GM19099 (cell line): ENCODE data around the gene SLC8A3.

Experiments
- POLR2A ChIP-seq: IDR thresholded peaks from 3 replicates; pipeline ENCODE4 v1.6.1; 2011; ENCODE audit warnings: low read depth; ENCODE audit not compliant: insufficient read length; ENCODE audit errors: extremely low read depth

The SLC8A3 gene

DNA sequence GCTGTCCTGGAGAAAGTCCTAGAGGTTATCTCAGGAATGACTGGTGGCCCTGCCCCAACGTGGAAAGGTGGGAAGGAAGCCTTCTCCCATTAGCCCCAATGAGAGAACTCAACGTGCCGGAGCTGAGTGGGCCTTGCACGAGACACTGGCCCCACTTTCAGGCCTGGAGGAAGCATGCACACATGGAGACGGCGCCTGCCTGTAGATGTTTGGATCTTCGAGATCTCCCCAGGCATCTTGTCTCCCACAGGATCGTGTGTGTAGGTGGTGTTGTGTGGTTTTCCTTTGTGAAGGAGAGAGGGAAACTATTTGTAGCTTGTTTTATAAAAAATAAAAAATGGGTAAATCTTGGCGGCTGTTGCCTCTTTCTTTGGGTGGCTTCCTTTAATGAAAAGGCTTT is 156.7 kb downstream of the SLC8A3 start:
- TF ChIP-seq POLR2A = no peak

DNA sequence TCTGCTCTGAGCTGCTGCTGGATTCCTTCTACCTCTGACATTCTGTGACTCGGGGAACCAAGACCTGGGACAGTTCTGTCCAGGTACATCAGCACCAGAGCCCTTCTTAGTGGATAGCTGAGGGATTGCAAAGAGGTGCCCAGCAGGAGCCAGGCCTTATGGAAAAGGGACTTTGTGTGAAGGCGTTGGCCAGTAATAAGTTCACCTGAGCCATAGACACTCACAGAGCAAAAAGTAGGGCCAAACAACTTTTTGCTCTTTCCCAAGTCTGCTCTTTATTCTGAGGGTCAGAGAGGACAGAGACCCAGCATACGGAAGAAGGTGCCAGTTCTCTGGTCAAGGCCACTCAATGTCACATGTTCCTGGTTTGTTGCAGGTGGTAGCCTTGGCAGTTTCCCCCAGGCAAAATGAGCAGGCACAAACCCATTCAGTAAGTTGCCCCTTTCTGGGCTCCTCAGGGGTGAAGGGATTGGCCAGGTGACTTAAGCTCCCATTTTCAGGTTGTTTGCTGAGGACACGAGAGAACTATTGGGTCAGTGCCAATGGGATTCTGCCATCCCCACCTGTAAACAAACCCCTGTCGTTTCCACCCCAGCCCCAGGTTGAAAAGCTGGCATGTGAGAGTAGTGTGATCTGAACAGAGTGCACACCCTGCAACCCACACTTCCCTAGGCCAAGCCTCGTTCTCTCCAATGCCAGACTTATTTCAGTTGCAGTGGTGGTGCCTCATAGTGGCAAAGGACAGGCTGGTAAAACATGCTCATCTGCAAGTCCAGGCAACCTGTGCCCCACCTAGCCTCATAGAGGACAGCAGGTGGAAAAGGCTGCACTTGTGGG is 159.2 kb downstream of the SLC8A3 start:
- no peak for TF ChIP-seq POLR2A

DNA sequence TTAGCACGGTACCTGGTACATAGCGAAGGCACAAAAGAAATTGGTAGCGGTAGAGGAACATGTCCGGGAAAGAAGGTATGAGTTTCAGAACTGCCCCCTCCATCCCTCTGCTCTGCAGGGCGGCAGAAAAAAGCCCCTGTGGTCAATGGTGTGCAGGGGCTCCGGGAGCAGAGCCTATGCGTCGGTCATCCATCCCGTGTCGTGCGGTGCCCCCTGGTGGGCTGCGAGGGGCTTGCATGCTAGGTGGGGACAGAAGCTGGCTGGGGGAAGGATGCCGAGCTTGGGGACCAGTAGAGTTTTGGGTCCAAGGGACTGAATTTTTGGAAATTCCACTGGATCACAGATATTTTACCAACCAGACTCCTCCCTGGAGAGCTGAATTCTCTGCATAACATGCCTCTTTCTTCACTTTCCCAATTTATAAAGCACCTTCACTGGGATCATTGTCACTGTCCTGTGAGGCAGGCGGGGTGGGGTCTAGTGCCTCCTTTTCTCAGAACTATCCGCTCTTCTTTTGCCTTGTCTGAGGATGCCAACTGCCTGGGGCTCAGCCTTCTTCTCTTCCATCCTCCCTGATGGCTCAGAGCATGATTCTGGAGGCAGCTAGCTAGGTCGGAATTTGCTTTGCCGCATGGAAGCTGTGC is 160.8 kb downstream of the SLC8A3 start:
- no peak for TF ChIP-seq POLR2A

DNA sequence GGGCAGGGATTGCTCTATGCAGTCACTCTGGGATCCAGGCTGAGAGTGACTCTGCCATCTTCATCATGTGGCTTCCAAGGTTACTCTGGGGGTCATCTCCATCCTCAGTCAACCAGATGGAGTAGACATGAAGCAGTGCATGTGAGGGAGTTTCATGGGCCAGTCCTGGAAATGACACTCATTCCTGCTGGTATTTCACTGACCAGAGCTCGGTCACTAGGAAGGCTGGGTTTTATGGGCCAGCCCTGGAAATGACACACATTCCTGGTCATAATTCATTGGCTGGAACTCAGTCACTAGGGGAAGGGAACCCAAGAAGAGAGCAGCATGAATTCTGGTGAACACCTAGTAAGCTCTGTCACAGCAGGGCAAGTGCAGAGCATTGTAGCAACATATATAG is 164.9 kb downstream of the SLC8A3 start:
- no peak for TF ChIP-seq POLR2A

DNA sequence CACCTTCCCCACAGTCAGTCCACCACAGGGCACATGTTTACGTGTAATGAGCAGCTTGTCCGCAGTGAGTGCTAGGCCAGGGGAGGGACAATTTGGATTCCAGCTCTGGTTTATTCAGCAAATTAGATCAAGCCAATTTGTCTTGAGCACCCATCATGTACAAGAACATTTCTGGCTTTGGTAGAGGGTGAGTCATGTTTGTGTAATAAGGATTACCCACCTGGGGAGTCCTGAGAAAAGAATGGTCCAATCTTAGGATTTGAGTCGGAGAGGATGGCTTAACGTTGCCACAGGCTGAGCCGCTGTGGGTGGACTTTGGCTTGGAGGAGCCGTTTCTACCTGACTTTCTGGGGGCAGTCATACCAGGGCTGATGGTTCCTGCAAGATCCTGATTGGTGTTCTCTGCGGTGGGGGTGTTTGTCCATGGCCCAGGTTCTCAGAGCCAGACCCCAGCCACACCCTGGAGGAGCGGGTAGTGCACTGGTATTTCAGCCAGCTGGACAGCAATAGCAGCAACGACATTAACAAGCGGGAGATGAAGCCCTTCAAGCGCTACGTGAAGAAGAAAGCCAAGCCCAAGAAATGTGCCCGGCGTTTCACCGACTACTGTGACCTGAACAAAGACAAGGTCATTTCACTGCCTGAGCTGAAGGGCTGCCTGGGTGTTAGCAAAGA is 165.8 kb downstream of the SLC8A3 start:
- TF ChIP-seq POLR2A = no peak

DNA sequence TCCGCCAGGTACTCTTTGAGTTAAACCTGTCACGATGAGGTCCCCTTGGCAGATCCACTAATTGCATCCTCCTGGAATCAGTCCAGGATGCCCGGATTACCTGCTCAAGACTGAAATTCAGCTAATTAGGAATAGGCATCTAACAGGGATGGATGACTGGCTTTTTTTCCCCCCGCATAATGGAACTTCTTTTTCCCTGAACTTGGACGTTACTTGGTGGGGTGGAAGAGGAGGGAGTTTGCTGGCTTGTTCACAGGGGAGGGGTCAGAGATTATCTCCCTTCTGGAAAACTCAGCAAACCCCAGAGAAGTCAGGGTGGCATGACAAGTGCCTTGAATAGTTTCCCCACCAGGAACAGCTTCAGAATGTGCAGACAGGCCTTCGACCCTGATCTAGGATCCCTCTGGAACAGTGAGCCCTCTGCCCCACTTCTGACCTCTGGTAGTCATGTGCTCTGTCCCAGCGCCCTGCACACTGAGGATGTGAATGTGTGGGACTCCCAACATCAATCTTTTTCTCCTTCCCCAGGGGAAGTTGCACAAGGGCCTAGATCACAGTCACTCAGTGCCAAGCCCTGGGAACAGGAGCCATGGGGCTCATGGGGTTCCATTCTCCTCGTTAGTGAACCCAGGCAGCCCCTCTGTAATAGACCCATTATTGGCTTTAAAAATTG is 167.1 kb downstream of the SLC8A3 start:
- TF ChIP-seq POLR2A = no peak

DNA sequence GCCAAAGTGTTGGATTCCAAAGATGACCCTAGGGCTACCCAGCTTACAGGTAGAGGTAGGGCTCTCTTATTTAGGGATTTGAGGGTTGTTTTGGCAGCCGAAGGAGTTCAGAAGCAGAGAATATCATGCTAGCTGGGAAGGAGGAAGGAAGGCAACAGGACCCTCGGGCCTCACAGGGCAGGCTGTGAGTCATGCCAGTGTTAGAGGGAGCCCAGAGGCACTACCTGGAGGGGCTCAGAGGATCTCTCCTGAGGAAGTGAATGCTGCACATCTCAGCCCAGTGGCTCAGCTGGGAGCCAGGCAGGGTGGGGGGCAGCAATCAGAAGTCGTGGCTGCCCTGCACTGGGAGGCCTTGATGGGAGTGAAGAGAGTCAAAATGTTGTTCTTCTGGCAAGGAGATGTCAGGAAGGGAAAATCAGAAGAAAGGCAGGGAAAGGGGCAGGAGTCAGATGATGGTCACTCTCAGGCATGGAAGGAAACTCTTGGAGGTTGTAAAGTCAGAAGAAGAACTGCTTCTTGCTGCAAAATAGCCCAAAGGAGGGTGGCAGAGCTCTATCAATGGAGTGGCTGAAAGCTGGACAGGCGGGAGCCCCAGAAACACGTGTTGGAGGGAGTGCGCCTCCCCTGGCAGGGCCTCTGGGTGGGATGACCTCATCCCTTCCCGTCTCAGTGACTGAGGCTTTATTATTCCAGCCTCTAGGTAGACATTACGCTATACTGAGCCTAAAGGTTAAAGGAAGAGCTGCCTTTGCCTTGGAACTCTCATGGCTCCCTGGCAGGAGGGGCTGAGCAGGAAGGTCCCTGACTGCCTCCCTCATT is 168.2 kb downstream of the SLC8A3 start:
- TF ChIP-seq POLR2A = no peak

DNA sequence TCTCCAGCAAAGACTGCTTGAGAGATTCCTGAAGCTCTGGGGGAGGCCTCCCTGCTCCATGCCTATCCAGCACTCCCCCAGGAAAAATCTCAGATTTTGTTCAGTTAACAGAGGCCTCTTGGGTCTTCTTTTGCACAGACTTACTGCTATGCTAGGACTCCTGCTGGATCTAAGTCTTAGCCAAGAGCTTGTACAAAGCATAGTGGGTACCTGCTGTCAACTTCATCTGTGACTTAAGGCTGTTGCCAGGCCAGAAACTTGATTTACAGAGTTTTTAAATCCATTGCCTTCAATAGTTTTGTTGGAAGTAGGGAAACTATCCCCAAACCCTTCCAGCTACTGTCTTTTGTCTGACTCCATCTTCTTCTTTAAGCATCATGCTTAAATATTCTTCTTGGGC is 169.1 kb downstream of the SLC8A3 start:
- TF ChIP-seq POLR2A = no peak

DNA sequence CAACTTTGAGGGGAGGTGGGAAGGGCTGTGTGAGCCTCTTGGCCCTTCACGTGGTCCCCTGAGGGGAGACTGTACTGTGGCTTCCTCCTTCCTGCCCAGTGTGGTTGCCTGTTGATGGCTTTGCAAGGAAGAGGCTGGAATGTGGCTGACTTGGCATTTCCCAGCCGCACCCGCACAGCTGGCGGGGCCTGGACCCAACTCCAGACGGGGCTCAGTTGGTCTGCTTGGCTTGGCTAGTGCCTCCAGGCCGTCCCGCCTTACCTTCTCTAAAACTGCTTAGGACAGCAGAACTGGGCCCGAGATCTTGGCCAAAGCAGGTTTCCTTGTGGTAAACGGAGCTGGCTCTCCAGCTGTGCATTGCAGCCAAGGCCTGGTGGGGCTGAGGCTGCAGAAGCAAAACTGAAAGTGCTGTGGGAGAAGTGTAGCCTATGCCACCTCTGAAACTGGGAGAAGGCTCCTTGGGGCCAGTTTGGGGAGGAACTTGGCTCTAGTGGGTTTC is 170.0 kb downstream of the SLC8A3 start:
- no peak for TF ChIP-seq POLR2A

DNA sequence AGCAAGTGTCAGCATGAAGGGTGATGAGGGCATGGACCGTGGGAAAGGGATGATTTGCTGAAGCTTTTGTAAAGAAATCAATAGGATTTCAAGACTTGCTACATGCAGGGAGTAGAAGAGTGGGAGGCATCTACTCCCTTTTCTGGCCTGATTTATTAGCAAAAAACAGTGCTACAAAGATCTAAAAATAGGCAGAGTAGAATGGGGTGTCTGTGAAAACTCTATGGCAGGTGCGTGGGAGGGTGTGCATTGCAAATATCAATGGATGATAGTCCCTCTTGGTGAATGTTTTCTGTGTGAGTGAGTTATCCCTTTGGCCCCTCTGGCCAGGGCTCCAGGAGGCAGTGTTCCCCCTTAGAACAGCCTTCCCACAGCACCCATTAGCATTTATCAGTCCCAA is 170.5 kb downstream of the SLC8A3 start:
- TF ChIP-seq POLR2A = no peak

DNA sequence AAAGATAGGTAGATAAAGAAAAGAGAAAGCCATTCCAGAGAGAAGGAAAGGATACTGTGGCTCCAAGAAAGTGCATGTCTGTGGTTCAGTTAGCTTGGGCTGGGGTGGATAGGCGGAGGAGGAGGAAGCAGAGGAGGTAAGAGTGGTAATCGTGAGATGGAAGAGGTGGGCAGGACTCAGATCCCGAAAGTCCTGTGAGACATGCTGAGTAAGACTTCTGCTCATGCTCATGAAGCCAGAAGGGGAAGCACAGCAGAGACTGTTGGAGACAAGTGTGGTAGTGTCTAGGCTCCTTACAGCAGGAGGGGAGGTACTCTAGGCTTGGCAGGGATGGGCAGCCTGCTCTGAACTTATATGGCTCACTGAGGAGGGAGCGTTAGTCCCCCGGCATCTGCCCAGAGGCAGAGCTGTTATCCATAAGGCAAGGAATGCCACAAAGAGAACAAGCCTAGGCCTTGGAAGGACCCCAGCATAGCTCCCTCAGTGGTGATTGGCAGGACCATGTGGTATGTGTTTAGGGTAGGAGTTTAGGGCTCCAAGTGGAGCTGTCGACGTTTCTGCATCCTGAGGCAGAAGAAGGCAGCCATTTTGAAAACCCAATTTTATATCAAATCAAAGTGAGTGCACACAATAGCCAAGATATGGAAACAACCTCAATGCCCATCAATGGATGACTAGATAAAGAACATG is 174.2 kb downstream of the SLC8A3 start:
- no peak for TF ChIP-seq POLR2A

DNA sequence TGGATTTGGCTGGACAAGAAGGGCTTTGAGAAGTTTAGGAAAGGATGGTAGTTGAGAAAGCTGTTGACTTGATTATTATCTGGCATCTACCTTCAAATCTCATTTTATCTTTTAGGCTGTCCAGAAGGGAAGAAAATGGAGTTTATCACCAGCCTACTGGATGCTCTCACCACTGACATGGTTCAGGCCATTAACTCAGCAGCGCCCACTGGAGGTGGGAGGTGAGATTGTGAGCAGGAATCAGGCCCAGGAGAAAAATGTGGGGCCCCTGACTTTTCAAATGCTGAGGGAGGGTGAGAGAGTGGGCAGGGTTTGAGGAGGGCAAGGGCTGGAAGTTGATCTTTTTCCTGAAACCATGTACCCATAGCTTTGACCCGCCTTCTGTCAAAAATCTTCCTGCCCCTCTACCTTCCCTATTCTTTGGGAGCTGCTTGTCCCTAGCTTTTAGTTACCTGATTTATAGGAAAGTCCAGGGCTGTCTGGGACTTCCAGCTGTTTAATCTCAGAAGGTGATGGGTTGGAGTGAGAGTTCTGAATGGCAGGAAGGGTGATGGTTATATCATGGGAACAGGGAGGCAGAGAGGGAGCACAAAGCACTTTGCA is 175.4 kb downstream of the SLC8A3 start:
- TF ChIP-seq POLR2A = no peak

DNA sequence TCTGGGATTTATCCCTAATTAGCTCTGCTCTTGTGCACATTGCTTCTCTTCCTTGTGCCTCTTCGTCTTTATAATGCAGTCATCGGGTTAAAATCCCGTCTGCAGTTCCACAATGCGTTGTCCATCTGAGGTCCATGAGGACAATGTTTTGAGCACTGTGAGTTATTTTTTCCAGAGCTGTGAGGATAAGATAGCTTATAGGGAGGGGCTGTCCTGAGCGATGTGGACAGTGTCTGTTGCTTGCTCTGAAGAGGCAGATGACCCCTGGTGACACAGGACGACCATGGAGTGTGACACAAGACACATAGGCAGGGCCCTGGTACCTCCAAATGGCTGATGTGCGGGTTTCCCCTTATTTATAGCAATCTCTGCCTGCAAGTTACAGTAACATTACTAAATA is 177.0 kb downstream of the SLC8A3 start:
- TF ChIP-seq POLR2A = no peak
